Natural killer cell (primary cell): ENCODE measurements around the gene GRK2. TPM values are rescaled to one million over a fixed set of nuclear protein-coding genes. Genes with fewer than 3 reads are reported as not detected.

Experiments
- ATAC-seq, 3 donors: fragments of 150-1000 bp in 2 of 3; fragments of 200-7000 bp in 1 of 3; cut with Tn5 transposase; 1 replicate in 1 of 3; 2 replicates in 2 of 3; pipeline ENCODE4 v1.10.0; 2021; ENCODE audit warnings: mild to moderate bottlenecking in 2 of 3, moderate library complexity in 2 of 3
- DNase-seq, 2 donors: peaks; one replicate each; pipeline versions ENCODE4 v3.0.0 to v3.0.0-alpha.2; 2013 to 2021; ENCODE audit warnings: mixed read lengths in 1 of 2
- H3K27ac ChIP-seq: one replicate; pipeline ENCODE4 v1.5.1; 2013; ENCODE audit warnings: mild to moderate bottlenecking, low read length
- H3K27me3 ChIP-seq: one replicate; pipeline ENCODE4 v1.6.1; 2013; ENCODE audit warnings: low read length; ENCODE audit not compliant: control insufficient read depth, insufficient read depth
- H3K36me3 ChIP-seq: one replicate; pipeline ENCODE4 v1.6.1; 2013; ENCODE audit warnings: low read length; ENCODE audit not compliant: control insufficient read depth, insufficient read depth
- H3K4me1 ChIP-seq: one replicate; pipeline ENCODE4 v1.6.1; 2013; ENCODE audit warnings: low read length; ENCODE audit not compliant: control insufficient read depth, insufficient read depth
- H3K4me3 ChIP-seq: one replicate; pipeline ENCODE4 v1.5.1; 2013; ENCODE audit warnings: low read length
- H3K9me3 ChIP-seq: one replicate; pipeline ENCODE4 v1.6.1; 2013; ENCODE audit warnings: low read length; ENCODE audit not compliant: control insufficient read depth, insufficient read depth
- H3K27ac Mint-ChIP-seq, 2 donors: one replicate each; pipeline ENCODE4 v1.8.0; 2022; ENCODE audit warnings: mild to moderate bottlenecking in 2 of 2, mixed read lengths in 2 of 2, moderate library complexity in 1 of 2
- H3K27me3 Mint-ChIP-seq, 2 donors: one replicate each; pipeline ENCODE4 v1.8.0; 2022; ENCODE audit warnings: low read depth in 2 of 2, mixed read lengths in 2 of 2
- H3K36me3 Mint-ChIP-seq: one replicate; pipeline ENCODE4 v1.8.0; 2022; ENCODE audit warnings: mixed read lengths
- H3K4me1 Mint-ChIP-seq, 2 donors: one replicate each; pipeline ENCODE4 v1.8.0; 2022; ENCODE audit warnings: mixed read lengths in 2 of 2
- H3K4me3 Mint-ChIP-seq: one replicate; pipeline ENCODE4 v1.8.0; 2022; ENCODE audit warnings: mild to moderate bottlenecking, moderate library complexity, mixed read lengths
- H3K9me3 Mint-ChIP-seq, 2 donors: one replicate each; pipeline ENCODE4 v1.8.0; 2022; ENCODE audit warnings: mixed read lengths in 2 of 2
- WGBS: methylation state at CpG from one replicate; pipeline ENCODE4 v1.1.7; 2013; ENCODE audit warnings: missing lambda C conversion rate; ENCODE audit not compliant: insufficient coverage; 5-methylcytosine and 5-hydroxymethylcytosine counted together
- intact Hi-C: fragments of 100-400 bp; cut with micrococcal nuclease; formaldehyde crosslinking; loops from one replicate; pipeline ENCODE4 v1.14.2; 2022
- total RNA-seq, 4 donors: library from RNA; stranded (reverse); fragments of 120-200 nt in 1 of 4; gene quantifications; one replicate each; pipeline versions ENCODE4 v1.2.3 to v1.2.4, GENCODE V29; 2013 to 2022
- TF ChIP-seq, protein P1 (sequence below): fragments of 200-600 bp; IDR thresholded peaks from one replicate; pipeline ENCODE4 v1.8.0; 2022; ENCODE audit warnings: antibody characterized with exemption

Gene GRK2
- total RNA-seq, 3 donors from 2014 or later (not counting 1 experiment from before 2014, with no cell fraction given) = 390 to 482 (median 441) TPM

- Mint-ChIP-seq H3K27ac (peak overlapping the region; percentile 67 to 97), H3K36me3 (no peaks in the 10 kb centered on the region), H3K4me3 (peak overlapping the region; percentile 66), H3K9me3 (no peaks in the 10 kb centered on the region), H3K4me1 (peaks cover 41 to 61% of the 10 kb centered on the region in 2 donors), H3K27me3 (peaks cover 0 to 3% of the 10 kb centered on the region in 2 donors)
- ATAC-seq (no peak), DNase-seq (no peak)
- intact Hi-C loops = no loop called here
- Histone ChIP-seq H3K27ac (no peak overlapping the region), H3K27me3 (no peaks in the 10 kb centered on the region), H3K4me1 (peaks cover 58% of the 10 kb centered on the region), H3K36me3 (peaks cover 14% of the 10 kb centered on the region), H3K4me3 (no peak overlapping the region), H3K9me3 (no peaks in the 10 kb centered on the region)
- WGBS = 96% methylated on average over 5 of the region's 5 CpGs
- TF ChIP-seq, protein P1, sequence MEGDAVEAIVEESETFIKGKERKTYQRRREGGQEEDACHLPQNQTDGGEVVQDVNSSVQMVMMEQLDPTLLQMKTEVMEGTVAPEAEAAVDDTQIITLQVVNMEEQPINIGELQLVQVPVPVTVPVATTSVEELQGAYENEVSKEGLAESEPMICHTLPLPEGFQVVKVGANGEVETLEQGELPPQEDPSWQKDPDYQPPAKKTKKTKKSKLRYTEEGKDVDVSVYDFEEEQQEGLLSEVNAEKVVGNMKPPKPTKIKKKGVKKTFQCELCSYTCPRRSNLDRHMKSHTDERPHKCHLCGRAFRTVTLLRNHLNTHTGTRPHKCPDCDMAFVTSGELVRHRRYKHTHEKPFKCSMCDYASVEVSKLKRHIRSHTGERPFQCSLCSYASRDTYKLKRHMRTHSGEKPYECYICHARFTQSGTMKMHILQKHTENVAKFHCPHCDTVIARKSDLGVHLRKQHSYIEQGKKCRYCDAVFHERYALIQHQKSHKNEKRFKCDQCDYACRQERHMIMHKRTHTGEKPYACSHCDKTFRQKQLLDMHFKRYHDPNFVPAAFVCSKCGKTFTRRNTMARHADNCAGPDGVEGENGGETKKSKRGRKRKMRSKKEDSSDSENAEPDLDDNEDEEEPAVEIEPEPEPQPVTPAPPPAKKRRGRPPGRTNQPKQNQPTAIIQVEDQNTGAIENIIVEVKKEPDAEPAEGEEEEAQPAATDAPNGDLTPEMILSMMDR = no peak
These were observed 2.0 kb upstream of the GRK2 start for GRCh38 chr11:67264260-67264659.

- Mint-ChIP-seq H3K9me3 (no peaks in the 10 kb centered on the region), H3K27me3 (peaks cover 0 to 3% of the 10 kb centered on the region in 2 donors), H3K27ac (peak overlapping the region; percentile 87 to 97), H3K4me3 (peak overlapping the region; percentile 85), H3K4me1 (peaks cover 49 to 68% of the 10 kb centered on the region in 2 donors), H3K36me3 (no peaks in the 10 kb centered on the region)
- Histone ChIP-seq H3K36me3 (peaks cover 18% of the 10 kb centered on the region), H3K4me1 (peaks cover 66% of the 10 kb centered on the region), H3K4me3 (no peak overlapping the region), H3K9me3 (no peaks in the 10 kb centered on the region), H3K27ac (no peak overlapping the region), H3K27me3 (no peaks in the 10 kb centered on the region)
- ATAC-seq (no peak), DNase-seq (no peak)
- 94% methylated on average over 7 of the region's 7 CpGs for whole genome bisulfite sequencing
- intact Hi-C loops = loop anchor here (5.0 kb wide), 2 partner anchors 107 to 242 kb away; partner anchors contain the start of genes CDK2AP2, CLCF1 and PITPNM1
- TF ChIP-seq, protein P1 = no peak
These were observed 1.2 kb upstream of the GRK2 start for GRCh38 chr11:67264877-67265632.

- peaks cover 74% of the 10 kb centered on the region for H3K4me1 ChIP-seq
- no peaks in the 10 kb centered on the region for H3K9me3 ChIP-seq
- peak overlapping the region; percentile 75 for H3K27ac ChIP-seq
- H3K36me3 ChIP-seq = peaks cover 18% of the 10 kb centered on the region
- Mint-ChIP-seq H3K4me3 (peak overlapping the region; percentile 85), H3K27me3 (peaks cover 0 to 3% of the 10 kb centered on the region in 2 donors), H3K4me1 (peaks cover 57 to 76% of the 10 kb centered on the region in 2 donors), H3K9me3 (no peaks in the 10 kb centered on the region), H3K27ac (peak overlapping the region; percentile 87 to 97), H3K36me3 (no peaks in the 10 kb centered on the region)
- intact Hi-C loops = loop anchor here (5.0 kb wide), 2 partner anchors 106 to 241 kb away; partner anchors contain the start of genes CDK2AP2, CLCF1 and PITPNM1
- TF ChIP-seq, protein P1 = peak; percentile 59
- no peak overlapping the region for H3K4me3 ChIP-seq
- no peaks in the 10 kb centered on the region for H3K27me3 ChIP-seq
- ATAC-seq = peak; percentile 46 to 75 (median 57)
- 14% methylated on average over 54 of the region's 54 CpGs for WGBS
- peak; percentile 84 to 89 for DNase-seq
These were observed 432 bp upstream of the GRK2 start for GRCh38 chr11:67265633-67266448.
